B cell (primary cell): Measurements from ENCODE around the gene DGAT2. TPM values are rescaled to one million over a fixed set of nuclear protein-coding genes. Genes with fewer than 3 reads are reported as not detected.

Experiments
- ATAC-seq: fragments of 200-7000 bp; cut with Tn5 transposase; one replicate; pipeline ENCODE4 v1.10.0; 2021; ENCODE audit warnings: low read depth, mild to moderate bottlenecking, moderate number of reproducible peaks, moderate library complexity
- CTCF ChIA-PET: fragments of 350-600 bp; sonication (Branson Sonifier 250); formaldehyde crosslinking; loops from one replicate; lab custom pipeline; 2021; ENCODE audit warnings: antibody characterized with exemption, inconsistent platforms; lab: Charles Lee
- POLR2A ChIA-PET: fragments of 350-600 bp; sonication (Branson Sonifier 250); formaldehyde crosslinking; loops from one replicate; lab custom pipeline; 2021; ENCODE audit warnings: antibody characterized with exemption; lab: Charles Lee
- DNase-seq: peaks from one replicate; pipeline ENCODE4 v3.0.0; 2013
- H2AFZ ChIP-seq: 2 replicates; pipeline ENCODE4 v1.6.1; 2012; ENCODE audit warnings: mild to moderate bottlenecking, low read depth, low read length; ENCODE audit not compliant: insufficient read depth, poor library complexity, severe bottlenecking
- H3K27ac ChIP-seq, 2 donors: 1 replicate in 1 of 2; 2 replicates in 1 of 2; pipeline ENCODE4 v1.5.1; 2012 to 2013; ENCODE audit warnings: low read length in 2 of 2, mild to moderate bottlenecking in 2 of 2, moderate library complexity in 1 of 2
- H3K27me3 ChIP-seq, 4 experiments: fragments of 200-600 bp in 1 of 4; sonication (generic) in 1 of 4; replicated peaks in 1 of 4; 1 replicate in 2 of 4; 2 replicates in 2 of 4; pipeline versions ENCODE4 v1.6.1 to v1.7.0; 2013 to 2016; ENCODE audit warnings: low read length in 3 of 4, mild to moderate bottlenecking in 2 of 4, mixed read lengths in 1 of 4, moderate library complexity in 1 of 4; ENCODE audit not compliant: insufficient read depth in 4 of 4, control insufficient read depth in 3 of 4; ENCODE audit errors: control extremely low read depth in 1 of 4
- H3K36me3 ChIP-seq, 2 experiments: replicated peaks in 1 of 2; 1 replicate in 1 of 2; 2 replicates in 1 of 2; pipeline versions ENCODE4 v1.6.1 to v1.7.1; 2013; ENCODE audit warnings: low read length in 1 of 2; ENCODE audit not compliant: insufficient read depth in 2 of 2, control insufficient read depth in 1 of 2; ENCODE audit errors: control extremely low read depth in 1 of 2, extremely low read depth in 1 of 2
- H3K4me1 ChIP-seq, 2 donors: fragments of 200-600 bp in 1 of 2; sonication (generic) in 1 of 2; 1 replicate in 1 of 2; 2 replicates in 1 of 2; pipeline versions ENCODE4 v1.5.1 to v1.6.1; 2013 to 2017; ENCODE audit warnings: low read length in 2 of 2; ENCODE audit not compliant: control insufficient read depth in 2 of 2, insufficient read depth in 2 of 2
- H3K4me2 ChIP-seq: replicated peaks from 2 replicates; pipeline ENCODE3; 2012; ENCODE audit warnings: mild to moderate bottlenecking, low read depth, low read length; ENCODE audit not compliant: poor library complexity, severe bottlenecking
- H3K4me3 ChIP-seq, 5 experiments: fragments of 200-600 bp in 1 of 5; sonication (generic) in 1 of 5; 1 replicate in 3 of 5; 2 replicates in 2 of 5; pipeline versions ENCODE4 v1.5.1 to v1.7.0; 2011 to 2016; ENCODE audit warnings: low read length in 4 of 5, mild to moderate bottlenecking in 4 of 5, low read depth in 2 of 5, control low read depth in 1 of 5, moderate library complexity in 1 of 5; ENCODE audit not compliant: insufficient read depth in 1 of 5; ENCODE audit errors: control extremely low read depth in 1 of 5, extremely low read depth in 1 of 5
- H3K79me2 ChIP-seq: fragments of 200-600 bp; sonication (generic); one replicate; pipeline ENCODE4 v1.6.0; 2016; ENCODE audit warnings: low read length; ENCODE audit not compliant: control insufficient read depth, insufficient read depth
- H3K9ac ChIP-seq: fragments of 200-600 bp; sonication (generic); 2 replicates; pipeline ENCODE4 v1.6.1; 2017; ENCODE audit warnings: mild to moderate bottlenecking, low read length, moderate library complexity
- H3K9me3 ChIP-seq, 3 donors: one replicate each; pipeline versions ENCODE4 v1.6.1 to v1.7.1; 2013; ENCODE audit warnings: low read length in 2 of 3; ENCODE audit not compliant: control insufficient read depth in 2 of 3, insufficient read depth in 1 of 3; ENCODE audit errors: control extremely low read depth in 1 of 3
- H4K20me1 ChIP-seq: 2 replicates; pipeline ENCODE4 v1.6.0; 2012; ENCODE audit warnings: mild to moderate bottlenecking, low read length; ENCODE audit not compliant: insufficient read depth, control insufficient read depth, poor library complexity, severe bottlenecking
- H3K27ac Mint-ChIP-seq: one replicate; pipeline ENCODE4 v1.8.0; 2021; ENCODE audit warnings: mixed read lengths
- H3K27me3 Mint-ChIP-seq: one replicate; pipeline ENCODE4 v1.8.0; 2021; ENCODE audit warnings: mixed read lengths
- H3K4me1 Mint-ChIP-seq: one replicate; pipeline ENCODE4 v1.8.0; 2021; ENCODE audit warnings: mixed read lengths
- H3K4me3 Mint-ChIP-seq: one replicate; pipeline ENCODE4 v1.8.0; 2021; ENCODE audit warnings: mixed read lengths
- H3K9me3 Mint-ChIP-seq: one replicate; pipeline ENCODE4 v1.8.0; 2022; ENCODE audit warnings: mixed read lengths; ENCODE audit not compliant: insufficient read depth
- CTCF ChIP-seq: fragments of 200-600 bp; IDR thresholded peaks from one replicate; pipeline ENCODE4 v1.8.0; 2022; ENCODE audit warnings: antibody characterized with exemption, mild to moderate bottlenecking
- EZH2 ChIP-seq: IDR thresholded peaks from 2 replicates; pipeline ENCODE4 v1.6.1; 2012; ENCODE audit warnings: borderline replicate concordance, low read depth, mild to moderate bottlenecking, moderate library complexity, low read length; ENCODE audit not compliant: insufficient read depth, poor library complexity, severe bottlenecking
- WGBS: methylation state at CpG from one replicate; pipeline ENCODE4 v1.1.5; 2013; ENCODE audit warnings: missing lambda C conversion rate; ENCODE audit not compliant: insufficient coverage; 5-methylcytosine and 5-hydroxymethylcytosine counted together
- intact Hi-C: fragments of 100-400 bp; cut with micrococcal nuclease; formaldehyde crosslinking; loops from one replicate; pipeline ENCODE4 v1.10.0; 2022
- polyA plus RNA-seq: library from polyadenylated mRNA; depleted of rRNA; stranded (reverse); fragments of >200 nt; gene quantifications from 2 replicates; pipeline ENCODE4 v1.2.3, GENCODE V29; 2012
- total RNA-seq, 2 donors: library from RNA; stranded (reverse); fragments of 120-200 nt in 1 of 2; gene quantifications; 1 replicate in 1 of 2; 2 replicates in 1 of 2; pipeline versions ENCODE4 v1.2.3 to v1.2.4, GENCODE V29; 2013 to 2022

The DGAT2 gene
- total and polyA plus RNA-seq, 2 donors (not counting 1 experiment from before 2014, with no cell fraction given), result 5.8 to 6.5 TPM

DNA sequence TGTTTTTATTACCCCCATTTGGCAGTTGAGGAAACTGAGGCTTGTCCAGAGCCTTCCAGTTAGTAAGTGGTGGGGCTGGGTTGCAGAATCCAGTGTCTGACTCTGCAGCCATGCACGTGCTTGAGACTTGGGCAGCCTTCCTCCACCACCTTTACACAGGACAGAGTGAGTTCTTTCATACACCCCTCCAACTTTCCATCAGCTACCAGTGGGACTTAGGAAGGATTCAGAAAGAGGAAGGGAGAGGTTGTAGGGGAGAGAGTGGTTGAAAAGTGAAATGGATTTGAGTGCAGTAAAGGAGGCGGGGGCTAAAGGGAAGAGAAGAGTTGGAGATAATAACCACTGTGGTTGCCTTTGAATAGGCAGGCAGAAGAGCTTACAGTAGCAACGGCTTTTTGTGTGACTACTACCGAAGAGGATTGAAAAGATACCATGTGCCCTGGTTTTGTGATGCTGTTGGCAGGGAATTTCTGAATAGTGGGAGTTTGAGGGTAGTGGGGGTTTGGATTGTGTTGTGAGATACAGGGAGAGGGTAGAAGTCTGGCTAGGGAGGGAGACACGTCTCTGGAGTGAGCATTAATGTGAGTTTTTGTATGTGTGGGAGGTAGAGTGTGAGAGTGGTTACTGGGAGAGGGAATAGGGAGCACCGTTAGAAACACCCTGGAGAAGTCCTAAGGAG lies 48.1 kb downstream of the DGAT2 start:
- DNase-seq (no peak), ATAC-seq (no peak)
- peak overlapping the region; percentile 86 for H3K4me2 ChIP-seq
- Mint-ChIP-seq H3K27ac (no peak overlapping the region), H3K4me3 (no peak overlapping the region), H3K27me3 (no peaks in the 10 kb centered on the region), H3K9me3 (no peaks in the 10 kb centered on the region), H3K4me1 (peaks cover 46% of the 10 kb centered on the region)
- peak overlapping the region; percentile 80 to 98 (median 95) for H3K4me3 ChIP-seq
- H4K20me1 ChIP-seq, result peaks cover 9% of the 10 kb centered on the region
- peaks cover 56 to 69% of the 10 kb centered on the region in 2 donors for H3K4me1 ChIP-seq
- peak overlapping the region; percentile 95 for H3K9ac ChIP-seq
- peaks cover 86% of the 10 kb centered on the region for H3K79me2 ChIP-seq
- WGBS, result 11% methylated on average over 5 of the region's 6 CpGs
- TF ChIP-seq CTCF (no peak), EZH2 (no peak)
- no peaks in the 10 kb centered on the region for H3K9me3 ChIP-seq
- peak overlapping the region; percentile 23 for H2AFZ ChIP-seq
- CTCF ChIA-PET, result interaction anchor here (1.1 to 13.5 kb wide), 3 partner anchors 10 to 51 kb away, joined by 3 to 149 read pairs (median 8); no protein-coding TSS in a partner anchor
- peaks cover 1 to 13% of the 10 kb centered on the region in 2 experiments for H3K36me3 ChIP-seq
- no peaks in the 10 kb centered on the region for H3K27me3 ChIP-seq
- intact Hi-C loops, result no loop called here
- POLR2A ChIA-PET, result interaction anchor here (0.6 to 2.8 kb wide), 2 partner anchors 8 to 31 kb away, joined by 3 to 20 read pairs; no protein-coding TSS in a partner anchor
- H3K27ac ChIP-seq, result peak overlapping the region; percentile 52 to 97

DNA sequence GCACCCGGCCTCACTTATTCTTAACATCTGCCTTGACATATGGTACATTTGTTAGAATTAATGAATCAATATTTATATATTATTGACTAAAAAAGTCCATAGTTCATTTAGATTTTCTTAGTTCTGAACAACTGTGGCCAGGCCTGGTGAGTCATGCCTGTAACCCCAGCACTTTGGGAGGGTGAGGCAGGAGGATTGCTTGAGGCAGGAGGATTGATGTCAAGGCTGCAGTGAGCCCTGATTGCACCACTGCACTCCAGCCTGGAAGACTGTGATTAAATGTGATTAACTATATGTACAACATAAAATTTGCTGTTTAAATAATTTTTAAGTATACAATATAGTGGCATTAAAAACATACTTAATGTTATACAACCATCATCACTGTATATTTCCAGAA lies 52.1 kb downstream of the DGAT2 start:
- DNase-seq, result no peak
- Mint-ChIP-seq H3K4me1 (peaks cover 64% of the 10 kb centered on the region), H3K27me3 (no peaks in the 10 kb centered on the region), H3K4me3 (peak overlapping the region; percentile 66), H3K27ac (peak overlapping the region; percentile 80), H3K9me3 (no peaks in the 10 kb centered on the region)
- ATAC-seq, result no peak
- H4K20me1 ChIP-seq, result peaks cover 9% of the 10 kb centered on the region
- intact Hi-C loops, result no loop called here
- H3K9ac ChIP-seq, result no peak overlapping the region
- H2AFZ ChIP-seq, result no peak overlapping the region
- peaks cover 1 to 20% of the 10 kb centered on the region in 2 experiments for H3K36me3 ChIP-seq
- ChIA-PET CTCF (interaction anchor here (0.7 kb wide), 1 partner anchor 331 kb away, joined by 3 read pairs; no protein-coding TSS in a partner anchor), POLR2A (interaction anchor here (0.6 to 0.7 kb wide), 2 partner anchors 71 to 1045 kb away, joined by 6 to 7 read pairs; no protein-coding TSS in a partner anchor)
- H3K9me3 ChIP-seq, result peaks cover 0 to 10% (median 0%) of the 10 kb centered on the region in 3 donors
- no CpG with 5 or more reads among the region's 1 CpG for WGBS
- peak overlapping the region; percentile 39 for H3K4me2 ChIP-seq
- peaks cover 79 to 87% of the 10 kb centered on the region in 2 donors for H3K4me1 ChIP-seq
- peaks cover 91% of the 10 kb centered on the region for H3K79me2 ChIP-seq
- H3K27ac ChIP-seq, result peak overlapping the region; percentile 73 to 85
- TF ChIP-seq CTCF, result no peak
- no peak for TF ChIP-seq EZH2
- H3K4me3 ChIP-seq, result no peak overlapping the region
- H3K27me3 ChIP-seq, result no peaks in the 10 kb centered on the region
